K562 (cell line): ENCODE results near the gene MAST3. TPM values are rescaled to one million over a fixed set of nuclear protein-coding genes. Genes with fewer than 3 reads are reported as not detected.

Experiments used
- ZNF77 ChIP-seq: fragments of 250-450 bp; sonication (Bioruptor Pico); IDR thresholded peaks from 2 replicates; pipeline ENCODE4 v1.5.0; 2020
- ZNF785 ChIP-seq: fragments of 250-450 bp; sonication (Bioruptor Pico); IDR thresholded peaks from 2 replicates; pipeline ENCODE4 v1.4.0; 2020; ENCODE audit warnings: mild to moderate bottlenecking
- polyA plus RNA-seq, 8 experiments: library from polyadenylated mRNA; depleted of rRNA in 4 of 8; stranded (reverse) in 5 of 8; unstranded in 3 of 8; fragments of >200 nt; fragmentation: Nextera tagmentation in 2 of 8; fragmentation: Illumina TruSeq in 1 of 8; extraction: Ambion mirVana in 2 of 8; extraction: Trizol in 1 of 8; gene quantifications; 2 replicates each; pipeline versions ENCODE4 v1.2.1 to v1.2.3, GENCODE V29; 2011 to 2014; ENCODE audit warnings: inconsistent platforms in 1 of 8, missing spikeins in 1 of 8
- total RNA-seq, 7 experiments: library from RNA; depleted of rRNA in 6 of 7; stranded (reverse); fragments of >200 nt in 6 of 7; fragmentation: Illumina TruSeq in 2 of 7; extraction: Trizol in 2 of 7; gene quantifications; 2 replicates each; pipeline versions ENCODE4 v1.2.1 to v1.2.3, GENCODE V29; 2011 to 2021; ENCODE audit warnings: low replicate concordance in 1 of 7
- TF ChIP-seq, protein P1 (sequence below): sonication (generic); formaldehyde crosslinking; IDR thresholded peaks from 2 replicates; pipeline ENCODE4 v1.8.0; 2022; ENCODE audit warnings: mild to moderate bottlenecking, missing genetic modification reagents, borderline replicate concordance
- TF ChIP-seq, protein P2 (sequence below), 3 experiments: IDR thresholded peaks in 2 of 3; conservative IDR thresholded peaks in 1 of 3; 2 replicates each; pipeline ENCODE4 v1.5.1; 2011 to 2012; ENCODE audit warnings: low read length in 3 of 3, mild to moderate bottlenecking in 3 of 3, control low read depth in 2 of 3, improper control_type of control experiment in 1 of 3, inconsistent platforms in 1 of 3, low read depth in 1 of 3, mixed read lengths in 1 of 3, moderate library complexity in 1 of 3; ENCODE audit not compliant: insufficient read depth in 2 of 3
- TF ChIP-seq, protein P3 (sequence below): sonication (generic); formaldehyde crosslinking; IDR thresholded peaks from 2 replicates; pipeline ENCODE4 v1.5.0; 2020; ENCODE audit warnings: missing genetic modification reagents

The MAST3 gene
- total and polyA plus RNA-seq, 9 of the 15 experiments (the other 6 are each of a cell fraction or from before 2014, with no cell fraction given), result 0.94 to 9.9 (median 2.4) TPM

DNA sequence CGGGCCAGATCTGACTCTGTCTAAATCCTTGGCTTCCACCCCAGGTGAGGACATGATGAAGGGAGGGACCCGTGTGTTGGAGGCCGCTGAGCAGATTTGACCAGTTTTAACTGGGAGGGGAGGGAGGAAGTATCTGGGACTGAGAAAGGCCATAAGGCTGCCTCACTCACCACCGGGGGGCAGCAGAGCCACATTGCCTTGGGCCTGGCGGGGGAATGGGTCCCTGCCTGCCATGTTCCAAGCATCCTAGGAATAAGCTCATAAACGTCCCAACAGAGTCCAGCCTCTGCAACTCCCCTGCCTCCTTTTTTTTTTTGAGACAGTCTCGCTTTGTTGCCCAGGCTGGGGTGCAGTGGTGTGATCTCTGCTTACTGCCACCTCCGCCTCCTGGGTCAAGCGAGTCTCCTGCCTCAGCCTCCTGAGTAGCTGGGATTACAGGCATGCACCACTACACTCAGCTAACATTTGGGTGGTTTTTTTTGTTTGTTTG is 15.5 kb downstream of the MAST3 start (continued):
- TF ChIP-seq, protein P1, sequence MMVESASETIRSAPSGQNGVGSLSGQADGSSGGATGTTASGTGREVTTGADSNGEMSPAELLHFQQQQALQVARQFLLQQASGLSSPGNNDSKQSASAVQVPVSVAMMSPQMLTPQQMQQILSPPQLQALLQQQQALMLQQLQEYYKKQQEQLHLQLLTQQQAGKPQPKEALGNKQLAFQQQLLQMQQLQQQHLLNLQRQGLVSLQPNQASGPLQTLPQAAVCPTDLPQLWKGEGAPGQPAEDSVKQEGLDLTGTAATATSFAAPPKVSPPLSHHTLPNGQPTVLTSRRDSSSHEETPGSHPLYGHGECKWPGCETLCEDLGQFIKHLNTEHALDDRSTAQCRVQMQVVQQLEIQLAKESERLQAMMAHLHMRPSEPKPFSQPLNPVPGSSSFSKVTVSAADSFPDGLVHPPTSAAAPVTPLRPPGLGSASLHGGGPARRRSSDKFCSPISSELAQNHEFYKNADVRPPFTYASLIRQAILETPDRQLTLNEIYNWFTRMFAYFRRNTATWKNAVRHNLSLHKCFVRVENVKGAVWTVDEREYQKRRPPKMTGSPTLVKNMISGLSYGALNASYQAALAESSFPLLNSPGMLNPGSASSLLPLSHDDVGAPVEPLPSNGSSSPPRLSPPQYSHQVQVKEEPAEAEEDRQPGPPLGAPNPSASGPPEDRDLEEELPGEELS (CRISPR knock-in tag), result no peak
- TF ChIP-seq ZNF785 (CRISPR knock-in tag) (no peak), ZNF77 (no peak)
- TF ChIP-seq, protein P2, sequence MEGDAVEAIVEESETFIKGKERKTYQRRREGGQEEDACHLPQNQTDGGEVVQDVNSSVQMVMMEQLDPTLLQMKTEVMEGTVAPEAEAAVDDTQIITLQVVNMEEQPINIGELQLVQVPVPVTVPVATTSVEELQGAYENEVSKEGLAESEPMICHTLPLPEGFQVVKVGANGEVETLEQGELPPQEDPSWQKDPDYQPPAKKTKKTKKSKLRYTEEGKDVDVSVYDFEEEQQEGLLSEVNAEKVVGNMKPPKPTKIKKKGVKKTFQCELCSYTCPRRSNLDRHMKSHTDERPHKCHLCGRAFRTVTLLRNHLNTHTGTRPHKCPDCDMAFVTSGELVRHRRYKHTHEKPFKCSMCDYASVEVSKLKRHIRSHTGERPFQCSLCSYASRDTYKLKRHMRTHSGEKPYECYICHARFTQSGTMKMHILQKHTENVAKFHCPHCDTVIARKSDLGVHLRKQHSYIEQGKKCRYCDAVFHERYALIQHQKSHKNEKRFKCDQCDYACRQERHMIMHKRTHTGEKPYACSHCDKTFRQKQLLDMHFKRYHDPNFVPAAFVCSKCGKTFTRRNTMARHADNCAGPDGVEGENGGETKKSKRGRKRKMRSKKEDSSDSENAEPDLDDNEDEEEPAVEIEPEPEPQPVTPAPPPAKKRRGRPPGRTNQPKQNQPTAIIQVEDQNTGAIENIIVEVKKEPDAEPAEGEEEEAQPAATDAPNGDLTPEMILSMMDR (IDR thresholded peaks at IDR 0.05 in 2 of 3, conservative IDR thresholded peaks at IDR 0.05 in 1 of 3; ENCODE audit: insufficient read depth in 2 of 3, low read depth in 1 of 3, low read length in 3 of 3), result peak; percentile 95 to 96 (median 95)
- TF ChIP-seq, protein P3, sequence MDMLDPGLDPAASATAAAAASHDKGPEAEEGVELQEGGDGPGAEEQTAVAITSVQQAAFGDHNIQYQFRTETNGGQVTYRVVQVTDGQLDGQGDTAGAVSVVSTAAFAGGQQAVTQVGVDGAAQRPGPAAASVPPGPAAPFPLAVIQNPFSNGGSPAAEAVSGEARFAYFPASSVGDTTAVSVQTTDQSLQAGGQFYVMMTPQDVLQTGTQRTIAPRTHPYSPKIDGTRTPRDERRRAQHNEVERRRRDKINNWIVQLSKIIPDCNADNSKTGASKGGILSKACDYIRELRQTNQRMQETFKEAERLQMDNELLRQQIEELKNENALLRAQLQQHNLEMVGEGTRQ (CRISPR knock-in tag), result no peak
- TF ChIP-seq, all 486 proteins: peak for 36
